ENCODE measurements around the gene ESPL1. TPM values are rescaled to one million over a fixed set of nuclear protein-coding genes. Genes with fewer than 3 reads are reported as not detected.

Gene ESPL1
- total and polyA plus RNA-seq, 7 donors = under 0.01 to 7.6 (median 1.9) TPM

- intact Hi-C loops (cut with DNase I) = no loop called here
- DNase-seq = peak; percentile 73
- Histone ChIP-seq H3K4me3 (peak overlapping the region; percentile 50 to 85 (median 68)), H3K4me1 (peaks cover 0 to 34% (median 29%) of the 10 kb centered on the region in 4 donors), H3K27ac (peak overlapping the region; percentile 90 to 98 (median 96)), H3K9me3 (no peaks in the 10 kb centered on the region), H3K27me3 (no peaks in the 10 kb centered on the region), H3K36me3 (no peaks in the 10 kb centered on the region)
- peak in 3 of 4 donors; percentile 45 to 72 (median 52) for TF ChIP-seq POLR2AphosphoS5 (IDR thresholded peaks at IDR 0.05)
- peak in 1 of 2 donors; percentile 8 for TF ChIP-seq POLR2A (IDR thresholded peaks at IDR 0.05)
- TF ChIP-seq EP300 (IDR thresholded peaks at IDR 0.05) = no peak
- peak in 1 of 4 experiments; percentile 15 for TF ChIP-seq CTCF (IDR thresholded peaks at IDR 0.05)
- 1% methylated on average over 50 of the region's 50 CpGs for WGBS, 2 donors
Measured at GRCh38 chr12:53325511-53326061, 57.5 kb downstream of the ESPL1 start.

GRCh38 chr12:53326460-53327185 lies 58.5 kb downstream of the ESPL1 start:
- no peak for DNase-seq
- TF ChIP-seq POLR2AphosphoS5 (IDR thresholded peaks at IDR 0.05) (no peak), EP300 (IDR thresholded peaks at IDR 0.05) (no peak), POLR2A (IDR thresholded peaks at IDR 0.05) (no peak), CTCF (IDR thresholded peaks at IDR 0.05) (no peak)
- WGBS, 2 donors = 65 to 81% methylated on average over 8 of the region's 8 CpGs
- Histone ChIP-seq H3K36me3 (no peaks in the 10 kb centered on the region), H3K27ac (peak overlapping the region in 2 of 4 donors; percentile 90 to 96), H3K4me1 (peaks cover 0 to 30% (median 24%) of the 10 kb centered on the region in 4 donors), H3K27me3 (peaks cover 0 to under 1% (median 0%) of the 10 kb centered on the region in 3 donors), H3K4me3 (peak overlapping the region in 1 of 4 donors; percentile 85), H3K9me3 (no peaks in the 10 kb centered on the region)
- intact Hi-C loops (cut with DNase I) = no loop called here

GRCh38 chr12:53327435-53328042 lies 59.4 kb downstream of the ESPL1 start:
- intact Hi-C loops (cut with DNase I) = no loop called here
- no peaks in the 10 kb centered on the region for H3K36me3 ChIP-seq
- peaks cover 0 to 9% (median 1%) of the 10 kb centered on the region in 3 donors for H3K27me3 ChIP-seq
- no peak overlapping the region for H3K27ac ChIP-seq
- peak in 3 of 4 experiments; percentile 12 to 25 (median 14) for TF ChIP-seq CTCF (IDR thresholded peaks at IDR 0.05)
- TF ChIP-seq POLR2AphosphoS5 (IDR thresholded peaks at IDR 0.05) = no peak
- WGBS, 2 donors = 60 to 85% methylated on average over 3 of the region's 3 CpGs
- H3K9me3 ChIP-seq = no peaks in the 10 kb centered on the region
- no peak for DNase-seq
- peaks cover 0 to 24% (median 18%) of the 10 kb centered on the region in 4 donors for H3K4me1 ChIP-seq
- no peak overlapping the region for H3K4me3 ChIP-seq

- WGBS, 2 donors = 40 to 54% methylated on average over 16 of the region's 16 CpGs
- Histone ChIP-seq H3K4me1 (peaks cover 0 to 24% (median 18%) of the 10 kb centered on the region in 4 donors), H3K4me3 (no peak overlapping the region), H3K27ac (no peak overlapping the region), H3K27me3 (peaks cover 0 to 14% (median 6%) of the 10 kb centered on the region in 3 donors), H3K36me3 (no peaks in the 10 kb centered on the region), H3K9me3 (no peaks in the 10 kb centered on the region)
- intact Hi-C loops (cut with DNase I) = no loop called here
- TF ChIP-seq POLR2AphosphoS5 (IDR thresholded peaks at IDR 0.05) (no peak), CTCF (IDR thresholded peaks at IDR 0.05) (no peak), EP300 (IDR thresholded peaks at IDR 0.05) (no peak), POLR2A (IDR thresholded peaks at IDR 0.05) (no peak)
- DNase-seq = no peak
Measured at GRCh38 chr12:53328043-53328435, 59.9 kb downstream of the ESPL1 start.

Data from sigmoid colon (tissue), 7 donors.